NCI-H128 (cell line): Measurements from ENCODE around the gene STIM2.
"Not testable (repeated sequence)": the region's sequence is repeated elsewhere in the genome, so short reads cannot be mapped to it uniquely, and the experiment has no call there.

ENCODE experiments used
- DNase-seq: peaks from one replicate; lab custom pipeline; 2025; ENCODE audit not compliant: unreplicated experiment; lab: John Stamatoyannopoulos, UW

STIM2 gene

DNA sequence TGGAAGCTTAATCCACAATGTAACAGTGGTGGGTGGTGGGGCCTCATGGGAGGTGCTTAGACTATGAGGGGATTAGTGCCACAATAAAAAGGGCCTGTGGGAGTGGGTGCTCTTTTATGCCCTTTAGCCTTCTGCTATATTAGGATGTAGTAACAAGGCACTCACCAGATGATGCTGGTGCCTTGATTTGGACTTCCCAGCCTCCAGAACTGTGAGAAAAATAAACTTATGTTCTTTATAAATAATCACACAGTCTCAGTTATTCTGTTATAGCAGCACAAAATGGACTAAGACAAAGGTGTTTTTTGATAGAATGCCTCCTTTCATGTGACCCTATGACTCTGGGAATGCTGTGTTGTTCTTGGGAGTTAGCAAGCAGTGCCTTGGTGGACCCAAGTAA is 89.8 kb downstream of the STIM2 start:
- DNase-seq, result no peak

GRCh38 chr4:26952891-26953290 is 92.2 kb downstream of the STIM2 start:
- DNase-seq, result no peak

DNA sequence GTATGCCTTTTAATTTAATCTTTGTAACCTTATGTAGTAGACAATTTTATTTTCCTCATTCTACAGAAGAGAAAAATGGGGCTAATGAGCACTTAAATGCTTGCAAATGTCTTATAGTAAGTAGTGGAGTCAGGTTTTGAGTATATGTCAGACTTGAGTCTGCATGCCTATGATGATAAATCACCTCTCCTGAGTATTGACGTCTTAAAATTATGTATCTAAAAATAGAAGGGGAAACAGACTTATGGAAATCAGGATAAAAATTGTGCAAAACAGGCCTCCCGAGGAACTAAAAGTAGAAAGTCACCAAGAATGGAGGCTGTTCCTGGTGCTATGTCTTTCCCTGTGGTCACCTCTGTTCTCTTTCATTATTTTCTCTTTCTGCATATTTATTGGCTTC is 92.7 kb downstream of the STIM2 start:
- no peak for DNase-seq

- no peak for DNase-seq
These were observed 93.3 kb downstream of the STIM2 start for GRCh38 chr4:26953770-26954423.

DNA sequence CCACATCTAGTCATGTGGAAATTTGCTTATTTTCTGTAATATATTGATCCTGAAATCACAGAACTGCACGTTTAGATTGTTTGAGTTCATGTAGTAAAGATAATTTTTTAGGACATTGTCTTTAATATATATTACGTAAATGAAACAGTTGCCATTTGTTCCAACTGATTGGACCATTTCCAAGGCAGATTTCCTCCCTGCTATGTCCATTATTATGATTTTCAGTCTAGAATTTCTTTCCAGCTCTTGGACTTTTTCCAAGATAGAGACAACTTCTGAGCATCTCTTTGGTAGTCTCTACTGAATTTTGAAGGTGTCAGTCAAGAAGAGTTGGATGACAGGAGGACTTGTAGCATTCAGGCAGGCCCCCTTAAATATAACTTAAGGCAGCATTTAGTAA is 94.6 kb downstream of the STIM2 start:
- no peak for DNase-seq

DNA sequence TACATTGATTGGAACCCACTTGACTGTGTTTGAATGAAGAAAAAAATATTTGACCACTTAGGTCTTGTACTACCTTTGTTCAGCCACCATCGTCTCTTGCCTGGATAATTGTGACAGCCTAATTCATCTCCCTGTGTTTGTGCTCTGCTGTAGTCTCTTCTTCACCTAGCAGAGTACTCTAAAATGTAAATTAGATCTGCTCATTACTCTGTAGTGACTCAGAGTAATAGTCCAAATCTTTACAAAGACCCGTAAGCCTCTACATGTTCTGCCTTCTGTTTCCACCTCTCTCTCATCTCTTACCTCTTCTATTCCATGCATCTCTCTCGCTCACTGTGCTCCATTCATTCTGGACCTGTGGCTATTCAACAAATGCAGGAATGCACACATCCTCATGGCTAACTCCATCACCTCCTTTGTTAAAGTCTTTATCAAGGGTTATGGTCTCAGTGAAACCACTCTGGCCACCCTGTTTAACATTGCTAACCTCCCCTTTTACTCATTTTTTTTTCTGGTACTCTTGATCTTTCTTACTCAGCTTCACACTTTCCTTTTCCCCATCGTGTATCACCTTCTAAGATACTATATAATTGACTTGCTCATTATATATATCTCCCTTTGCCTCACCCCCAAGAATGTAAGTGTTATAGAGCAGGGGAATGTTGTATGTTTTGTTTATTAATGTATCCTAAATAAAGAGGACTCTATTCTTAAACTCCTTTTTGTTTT is 98.4 kb downstream of the STIM2 start:
- no peak for DNase-seq

DNA sequence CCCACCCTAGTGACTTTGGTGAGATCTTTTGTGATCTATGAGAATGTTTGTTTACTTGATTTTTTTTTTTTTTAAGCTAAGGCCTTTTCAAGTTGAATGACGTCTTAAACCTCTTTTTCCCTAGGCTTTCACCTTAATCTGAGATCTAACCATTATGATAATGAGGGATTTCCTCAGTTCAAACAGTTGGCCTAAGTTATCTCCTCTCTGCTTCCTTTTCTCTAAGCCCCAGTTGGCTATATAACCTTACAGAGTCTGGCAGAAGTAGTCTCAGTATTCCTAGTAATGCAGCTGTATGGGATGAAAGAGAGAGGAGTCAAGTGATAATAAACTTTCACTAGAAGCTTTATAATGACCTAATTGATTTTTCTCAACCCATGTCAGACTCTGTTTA is 99.0 kb downstream of the STIM2 start:
- DNase-seq, result no peak

DNA sequence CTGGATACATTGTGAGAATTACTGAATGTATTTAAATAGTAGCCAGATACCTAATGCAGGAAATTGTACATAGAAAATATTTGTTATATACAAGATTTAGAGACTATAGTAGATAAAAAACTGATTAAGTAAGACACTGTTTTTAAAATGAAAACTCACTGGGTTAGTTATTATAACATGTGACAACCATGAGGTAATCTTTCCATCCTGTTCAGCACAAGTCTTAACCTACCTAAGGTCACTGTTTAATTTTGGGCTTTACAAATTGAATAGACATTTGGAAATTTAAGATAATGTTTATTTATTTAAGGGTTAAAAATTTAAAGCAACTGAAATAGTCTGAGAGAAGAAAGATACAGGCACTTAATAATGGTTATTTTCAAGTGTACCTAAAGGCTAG is 102.1 kb downstream of the STIM2 start:
- no peak for DNase-seq

DNA sequence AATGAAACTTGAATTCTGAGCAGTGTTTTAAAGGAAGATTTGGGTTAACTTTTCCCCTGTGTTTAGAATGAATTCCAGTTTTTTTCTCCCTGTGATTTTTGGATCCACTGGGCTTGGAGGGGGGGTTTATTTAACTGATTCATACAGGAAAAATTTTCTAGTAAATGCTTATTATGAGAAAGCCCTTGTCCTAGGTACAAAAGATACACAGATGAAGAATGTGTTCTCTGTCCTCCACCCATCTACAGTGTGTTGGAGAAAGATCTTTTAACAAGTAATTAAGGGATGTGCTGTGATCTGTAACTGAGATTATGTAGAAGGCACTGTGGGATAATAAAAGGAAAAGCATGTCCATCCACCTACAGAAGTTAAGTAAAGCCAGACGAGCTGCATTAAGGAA is 103.9 kb downstream of the STIM2 start:
- no peak for DNase-seq

DNA sequence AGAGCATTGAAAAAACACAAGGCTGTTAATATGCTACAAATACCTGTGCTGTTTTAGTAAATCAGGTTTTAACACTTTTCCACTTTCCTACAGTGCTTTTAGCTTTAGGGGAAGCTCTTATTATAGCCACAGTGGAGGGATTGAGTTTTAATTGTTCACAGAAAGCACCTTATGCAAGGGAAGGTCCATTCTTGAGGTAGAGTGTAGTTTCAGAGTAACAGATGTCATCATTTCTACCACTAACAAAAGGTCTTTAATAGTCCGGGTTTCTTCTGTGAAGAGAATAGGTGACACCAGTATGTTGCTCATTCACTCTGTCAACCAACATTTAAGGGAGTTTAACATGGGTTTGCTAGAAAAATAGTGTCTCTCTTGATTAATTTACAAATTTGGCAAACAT is 104.4 kb downstream of the STIM2 start:
- no peak for DNase-seq

- not testable (repeated sequence) for DNase-seq
These were observed 115.0 kb downstream of the STIM2 start for GRCh38 chr4:26975464-26976181.

- DNase-seq, result no peak
These were observed 117.9 kb downstream of the STIM2 start for GRCh38 chr4:26978387-26979053.

DNA sequence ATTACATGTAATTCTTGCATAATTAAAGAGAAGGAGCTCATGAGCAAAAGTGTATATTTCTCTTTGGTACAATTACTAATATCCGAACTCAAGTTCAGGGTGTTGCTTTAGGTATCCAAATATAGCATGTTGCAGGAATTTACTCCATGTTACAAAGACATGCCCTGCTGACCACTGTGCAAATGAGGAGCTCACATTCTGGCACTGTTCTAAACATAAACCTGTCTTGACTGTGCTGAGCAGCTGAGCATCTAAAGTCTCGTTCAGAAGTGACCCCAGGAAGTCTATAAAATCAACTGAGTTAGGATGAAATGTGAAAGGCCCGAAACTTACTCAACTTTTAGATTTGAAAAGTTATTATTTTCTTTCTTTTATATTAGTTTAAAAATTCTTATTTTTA is 124.3 kb downstream of the STIM2 start:
- DNase-seq, result no peak

- DNase-seq, result no peak
These were observed 125.2 kb downstream of the STIM2 start for GRCh38 chr4:26985873-26986272.

DNA sequence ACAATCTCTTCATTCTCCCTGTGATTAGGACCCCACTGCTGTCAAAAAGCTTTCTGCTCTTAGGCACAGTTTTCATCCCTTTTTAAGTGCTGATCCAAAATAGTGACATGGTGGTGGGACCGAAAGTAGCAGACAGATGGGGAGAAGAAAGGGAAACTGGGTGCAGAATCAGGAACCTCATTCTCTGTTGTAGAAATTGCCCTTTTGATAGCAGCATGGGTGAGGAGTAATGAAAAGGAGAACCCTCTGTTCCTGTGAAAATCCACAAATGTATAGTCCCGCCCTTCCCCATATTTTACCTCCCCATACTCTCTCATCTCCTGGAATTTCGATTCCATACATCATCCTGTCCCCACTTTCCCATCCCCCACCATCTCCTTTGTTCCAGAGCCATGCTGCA is 126.5 kb downstream of the STIM2 start:
- DNase-seq, result no peak

GRCh38 chr4:26991057-26991456 is 130.4 kb downstream of the STIM2 start:
- DNase-seq, result no peak

DNA sequence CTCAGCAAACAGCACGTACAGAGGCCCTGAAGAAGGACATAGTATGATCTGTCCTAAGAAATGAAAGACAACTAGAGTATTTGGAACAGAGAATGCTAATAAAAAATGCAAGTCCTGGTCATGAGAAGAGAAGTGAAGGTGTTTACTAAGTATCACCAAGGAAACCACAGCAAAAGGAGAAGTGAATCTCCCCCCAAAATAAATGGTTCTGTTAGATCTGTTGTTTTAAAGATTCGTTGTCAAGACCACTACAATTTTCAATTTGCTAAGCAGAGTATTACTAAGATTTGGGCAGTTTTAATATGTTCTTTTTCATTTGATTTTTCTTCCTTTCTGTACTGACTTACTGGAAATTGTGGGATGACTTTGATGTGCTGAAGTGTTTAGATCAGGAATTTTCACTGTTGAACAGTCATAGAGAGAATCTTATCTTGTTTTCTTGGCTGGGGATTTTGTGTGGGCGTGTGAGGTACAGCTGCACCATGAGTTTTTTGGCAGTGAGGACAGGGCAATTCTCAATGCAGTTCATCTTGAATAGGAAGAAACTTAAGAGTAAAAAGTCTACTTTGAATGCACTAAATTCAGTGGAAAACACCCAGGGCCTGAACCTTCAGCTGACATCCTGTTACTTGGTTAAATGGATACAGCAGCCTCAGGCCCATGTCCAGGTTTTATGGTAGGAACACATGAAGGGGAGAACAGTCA is 132.2 kb downstream of the STIM2 start:
- no peak for DNase-seq

DNA sequence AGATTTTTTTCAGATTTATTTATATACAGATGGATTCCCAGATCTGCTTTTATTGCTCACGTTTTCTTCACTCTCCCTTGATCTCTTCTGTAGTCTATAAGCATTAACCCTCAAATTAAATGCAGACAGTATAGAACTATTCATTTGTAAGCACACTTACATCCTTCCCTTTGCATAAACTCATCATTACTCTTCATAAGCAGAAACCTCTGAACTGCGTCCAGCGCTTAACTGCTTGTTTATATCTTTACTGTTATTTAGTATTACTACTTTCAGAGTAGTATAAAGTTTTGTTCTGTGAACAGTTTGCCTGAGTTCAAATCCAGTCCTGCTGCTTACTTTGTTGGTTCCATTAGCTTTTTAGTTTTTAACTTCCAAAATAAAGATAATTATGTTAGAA is 132.9 kb downstream of the STIM2 start:
- DNase-seq, result no peak

DNA sequence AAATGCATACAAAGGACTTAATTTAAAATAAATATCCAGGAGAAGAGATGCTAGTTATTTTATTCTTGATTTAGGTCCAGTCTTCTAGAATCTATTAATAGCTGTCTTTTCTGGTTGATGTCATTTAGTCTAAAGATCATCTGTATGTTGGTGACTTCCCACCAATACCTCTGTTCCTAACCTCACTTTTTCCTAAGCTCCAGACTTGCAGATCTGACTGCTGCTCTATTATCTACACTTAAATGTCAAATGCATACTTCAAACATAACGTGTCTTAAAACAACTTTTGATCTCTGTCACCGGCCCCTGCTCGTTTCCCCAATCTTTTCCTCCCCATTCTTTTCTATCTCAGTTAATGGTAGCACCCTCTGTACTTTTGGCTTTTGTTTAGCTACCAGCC is 133.3 kb downstream of the STIM2 start:
- no peak for DNase-seq

- no peak for DNase-seq
These were observed 134.7 kb downstream of the STIM2 start for GRCh38 chr4:26995316-26995715.

- DNase-seq, result no peak
These were observed 136.1 kb downstream of the STIM2 start for GRCh38 chr4:26996745-26997144.
